K562 (cell line): ENCODE data around the gene CTF1. TPM values are rescaled to one million over a fixed set of nuclear protein-coding genes. Genes with fewer than 3 reads are reported as not detected.

Source experiments
- AFF4 ChIP-seq: sonication (generic); formaldehyde crosslinking; IDR thresholded peaks from 2 replicates; pipeline ENCODE4 v1.8.0; 2023; ENCODE audit warnings: mild to moderate bottlenecking, missing genetic modification reagents
- BACH1 ChIP-seq: fragments of 200-800 bp; sonication (Bioruptor generic); IDR thresholded peaks from 2 replicates; pipeline ENCODE4 v1.6.1; 2016; ENCODE audit warnings: missing genetic modification characterization, missing compliant biosample characterization
- CCNT2 ChIP-seq: IDR thresholded peaks from 2 replicates; pipeline ENCODE4 v1.6.1; 2011; ENCODE audit warnings: borderline replicate concordance, low read depth, mild to moderate bottlenecking, moderate library complexity, mixed read lengths, low read length; ENCODE audit not compliant: insufficient read length; ENCODE audit errors: extremely low read depth
- ELF4 ChIP-seq: fragments of 450-650 bp; formaldehyde crosslinking; IDR thresholded peaks from 2 replicates; pipeline ENCODE4 v1.4.0; 2022; ENCODE audit warnings: missing genetic modification characterization
- HNRNPL ChIP-seq: fragments of 200-400 bp; formaldehyde crosslinking; IDR thresholded peaks from 2 replicates; pipeline ENCODE4 v1.6.1; 2017; ENCODE audit warnings: low read depth, mild to moderate bottlenecking, low read length
- NCOA1 ChIP-seq: fragments of 450-650 bp; IDR thresholded peaks from 2 replicates; pipeline ENCODE4 v1.6.1; 2016; ENCODE audit warnings: low read depth
- NR2C2 ChIP-seq, 2 experiments: fragments of 200-800 bp in 1 of 2; sonication (Bioruptor generic) in 1 of 2; sonication (generic) in 1 of 2; formaldehyde crosslinking in 1 of 2; IDR thresholded peaks; 2 replicates each; pipeline versions ENCODE4 v1.6.1 to v1.8.0; 2016 to 2022; ENCODE audit warnings: mild to moderate bottlenecking in 1 of 2, missing compliant biosample characterization in 1 of 2, missing genetic modification characterization in 1 of 2, missing genetic modification reagents in 1 of 2
- SIRT6 ChIP-seq: IDR thresholded peaks from one replicate; pipeline ENCODE4 v1.6.1; 2012; ENCODE audit warnings: low read depth, mild to moderate bottlenecking, control low read depth, inconsistent platforms, low read length, moderate library complexity
- ZNF197 ChIP-seq: fragments of 200-800 bp; sonication (Bioruptor generic); IDR thresholded peaks from 2 replicates; pipeline ENCODE4 v1.6.1; 2016; ENCODE audit warnings: low read depth, missing genetic modification characterization, missing compliant biosample characterization
- ZNF280B ChIP-seq: fragments of 250-450 bp; sonication (Bioruptor Pico); IDR thresholded peaks from 2 replicates; pipeline ENCODE4 v1.5.1; 2021; ENCODE audit warnings: mild to moderate bottlenecking
- ZSCAN29 ChIP-seq: fragments of 450-650 bp; IDR thresholded peaks from 2 replicates; pipeline ENCODE4 v1.6.1; 2017
- polyA plus RNA-seq, 8 experiments: library from polyadenylated mRNA; depleted of rRNA in 4 of 8; stranded (reverse) in 5 of 8; unstranded in 3 of 8; fragments of >200 nt; fragmentation: Nextera tagmentation in 2 of 8; fragmentation: Illumina TruSeq in 1 of 8; extraction: Ambion mirVana in 2 of 8; extraction: Trizol in 1 of 8; gene quantifications; 2 replicates each; pipeline versions ENCODE4 v1.2.1 to v1.2.3, GENCODE V29; 2011 to 2014; ENCODE audit warnings: inconsistent platforms in 1 of 8, missing spikeins in 1 of 8
- total RNA-seq, 7 experiments: library from RNA; depleted of rRNA in 6 of 7; stranded (reverse); fragments of >200 nt in 6 of 7; fragmentation: Illumina TruSeq in 2 of 7; extraction: Trizol in 2 of 7; gene quantifications; 2 replicates each; pipeline versions ENCODE4 v1.2.1 to v1.2.3, GENCODE V29; 2011 to 2021; ENCODE audit warnings: low replicate concordance in 1 of 7

The CTF1 gene
- total and polyA plus RNA-seq, 9 of the 15 experiments (the other 6 are each of a cell fraction or from before 2014, with no cell fraction given), result 0.24 to 2.5 (median 0.44) TPM

GRCh38 chr16:30949650-30950515 is 53.5 kb downstream of the CTF1 start (continued):
- TF ChIP-seq AFF4 (no peak; the same call in 1 of the 2 replicates), HNRNPL (no peak), ZNF197 (CRISPR knock-in tag) (peak; percentile 78; the same call in 1 of the 2 replicates), ELF4 (peak; percentile 30; the same call in 1 of the 2 replicates), NCOA1 (peak; percentile 76; the same call in 1 of the 2 replicates), BACH1 (no peak), CCNT2 (peak; percentile 85), NR2C2 (CRISPR knock-in tag; IDR thresholded peaks at IDR 0.05) (peak; percentile 8; the same call in 1 of the 2 replicates), NR2C2 (tag; IDR thresholded peaks at IDR 0.05) (peak; percentile 89), ZNF280B (CRISPR knock-in tag) (no peak), ZSCAN29 (no peak), SIRT6 (peak; percentile 61)
- TF ChIP-seq, all 486 proteins: peak for 147
